ENCODE measurements around the gene CLTC. TPM values are rescaled to one million over a fixed set of nuclear protein-coding genes. Genes with fewer than 3 reads are reported as not detected.

Gene CLTC
- total RNA-seq, 2 donors from 2014 or later = 202 to 206 TPM

DNA sequence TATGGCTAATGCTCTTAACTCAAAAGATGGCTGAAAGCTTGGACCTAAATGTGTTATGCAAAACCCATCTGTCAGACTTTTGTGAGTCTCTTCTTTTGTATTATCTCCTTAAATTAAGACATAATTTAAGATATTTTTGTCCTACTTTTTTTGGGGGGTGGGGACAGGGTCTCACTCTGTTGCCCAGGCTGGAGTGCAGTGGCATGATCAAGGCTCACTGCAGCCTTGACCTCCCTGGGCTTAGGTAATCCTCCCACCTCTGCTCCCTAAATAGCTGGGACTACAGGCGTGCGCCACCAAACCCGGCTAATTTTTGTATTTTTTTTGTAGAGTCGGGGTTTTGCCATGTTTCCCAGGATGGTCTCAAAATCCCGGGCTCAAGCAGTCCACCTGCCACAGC is 7.1 kb downstream of the CLTC start:
- peaks cover 20% of the 10 kb centered on the region for H3K4me1 ChIP-seq (replicated peaks)

DNA sequence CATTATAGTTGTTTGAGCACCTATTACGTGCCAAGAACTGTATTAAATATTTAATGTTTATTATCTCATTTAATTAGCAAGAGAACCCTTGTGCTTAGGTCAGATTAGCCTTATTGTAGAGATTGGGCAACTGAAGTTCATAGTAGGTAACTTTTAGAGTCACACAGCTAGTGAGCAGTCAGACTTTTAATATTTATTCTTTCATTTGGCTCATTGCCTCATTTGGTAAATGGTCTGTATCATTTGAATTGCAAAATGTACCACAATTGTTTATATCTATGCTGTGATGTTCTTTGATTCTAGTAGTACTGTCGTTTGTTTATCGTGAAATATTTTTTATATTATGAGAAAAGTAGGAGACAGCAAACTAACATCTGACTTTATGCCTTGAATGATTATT is 7.6 kb downstream of the CLTC start:
- Histone ChIP-seq H3K4me1 (replicated peaks) (peaks cover 20% of the 10 kb centered on the region), H3K4me3 (no peak overlapping the region), H3K27ac (peak overlapping the region in 1 of 2 donors; percentile 37), H3K27me3 (replicated peaks; ENCODE audit: insufficient read depth) (no peaks in the 10 kb centered on the region), H3K9me3 (no peaks in the 10 kb centered on the region), H3K36me3 (no peaks in the 10 kb centered on the region)
- no peak for DNase-seq (ENCODE audit: low spot score)
- intact Hi-C loops (cut with DNase I) = loop anchor here (10.0 kb wide), 1 partner anchor 62 kb away; the partner anchor contains the start of gene DHX40
- WGBS = 27% methylated on average over 3 of the region's 3 CpGs
- TF ChIP-seq POLR2A (IDR thresholded peaks at IDR 0.05) (no peak), POLR2AphosphoS5 (IDR thresholded peaks at IDR 0.05) (no peak)
- TF ChIP-seq, protein P1, sequence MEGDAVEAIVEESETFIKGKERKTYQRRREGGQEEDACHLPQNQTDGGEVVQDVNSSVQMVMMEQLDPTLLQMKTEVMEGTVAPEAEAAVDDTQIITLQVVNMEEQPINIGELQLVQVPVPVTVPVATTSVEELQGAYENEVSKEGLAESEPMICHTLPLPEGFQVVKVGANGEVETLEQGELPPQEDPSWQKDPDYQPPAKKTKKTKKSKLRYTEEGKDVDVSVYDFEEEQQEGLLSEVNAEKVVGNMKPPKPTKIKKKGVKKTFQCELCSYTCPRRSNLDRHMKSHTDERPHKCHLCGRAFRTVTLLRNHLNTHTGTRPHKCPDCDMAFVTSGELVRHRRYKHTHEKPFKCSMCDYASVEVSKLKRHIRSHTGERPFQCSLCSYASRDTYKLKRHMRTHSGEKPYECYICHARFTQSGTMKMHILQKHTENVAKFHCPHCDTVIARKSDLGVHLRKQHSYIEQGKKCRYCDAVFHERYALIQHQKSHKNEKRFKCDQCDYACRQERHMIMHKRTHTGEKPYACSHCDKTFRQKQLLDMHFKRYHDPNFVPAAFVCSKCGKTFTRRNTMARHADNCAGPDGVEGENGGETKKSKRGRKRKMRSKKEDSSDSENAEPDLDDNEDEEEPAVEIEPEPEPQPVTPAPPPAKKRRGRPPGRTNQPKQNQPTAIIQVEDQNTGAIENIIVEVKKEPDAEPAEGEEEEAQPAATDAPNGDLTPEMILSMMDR (IDR thresholded peaks at IDR 0.05) = no peak

More for the DNA sequence above, 7.1 kb downstream of the CLTC start:
- TF ChIP-seq POLR2AphosphoS5 (IDR thresholded peaks at IDR 0.05) (no peak), POLR2A (IDR thresholded peaks at IDR 0.05) (no peak)
- TF ChIP-seq, protein P1 (IDR thresholded peaks at IDR 0.05) = no peak
- H3K36me3 ChIP-seq = no peaks in the 10 kb centered on the region
- H3K4me3 ChIP-seq = no peak overlapping the region
- H3K27me3 ChIP-seq (replicated peaks; ENCODE audit: insufficient read depth) = no peaks in the 10 kb centered on the region
- no peak overlapping the region for H3K27ac ChIP-seq
- DNase-seq (ENCODE audit: low spot score) = no peak
- H3K9me3 ChIP-seq = no peaks in the 10 kb centered on the region
- intact Hi-C loops (cut with DNase I) = loop anchor here (10.0 kb wide), 1 partner anchor 62 kb away; the partner anchor contains the start of gene DHX40
- WGBS = 83% methylated on average over 5 of the region's 5 CpGs

DNA sequence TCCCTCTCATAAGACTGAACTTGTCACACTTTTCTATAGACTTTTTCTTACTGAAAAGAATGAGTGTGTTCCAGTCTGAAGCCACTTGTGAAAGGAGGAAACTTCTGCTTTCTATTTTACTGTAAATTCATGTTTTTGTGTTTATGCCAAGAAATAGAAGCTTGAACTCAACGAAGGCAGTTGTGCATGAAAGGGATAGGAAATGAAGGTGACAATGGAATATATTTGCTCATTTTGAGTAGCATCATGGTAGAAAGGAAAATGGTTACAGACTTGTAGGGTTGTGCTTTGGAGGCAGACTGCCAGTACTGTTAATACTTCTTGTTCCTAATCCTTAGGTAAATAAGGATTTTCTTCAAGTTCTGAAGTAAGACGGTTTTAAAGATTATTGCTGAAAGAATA is 8.1 kb downstream of the CLTC start:
- Histone ChIP-seq H3K27ac (peak overlapping the region in 1 of 2 donors; percentile 37), H3K9me3 (no peaks in the 10 kb centered on the region), H3K4me1 (replicated peaks) (peaks cover 20% of the 10 kb centered on the region), H3K27me3 (replicated peaks; ENCODE audit: insufficient read depth) (no peaks in the 10 kb centered on the region), H3K36me3 (no peaks in the 10 kb centered on the region), H3K4me3 (no peak overlapping the region)
- WGBS = 5% methylated on average over 2 of the region's 2 CpGs
- DNase-seq (ENCODE audit: low spot score) = peak; percentile 25
- no peak for TF ChIP-seq POLR2AphosphoS5 (IDR thresholded peaks at IDR 0.05)
- TF ChIP-seq, protein P1 (IDR thresholded peaks at IDR 0.05) = no peak
- TF ChIP-seq POLR2A (IDR thresholded peaks at IDR 0.05) = no peak
- intact Hi-C loops (cut with DNase I) = loop anchor here (10.0 kb wide), 1 partner anchor 63 kb away; the partner anchor contains the start of gene DHX40

DNA sequence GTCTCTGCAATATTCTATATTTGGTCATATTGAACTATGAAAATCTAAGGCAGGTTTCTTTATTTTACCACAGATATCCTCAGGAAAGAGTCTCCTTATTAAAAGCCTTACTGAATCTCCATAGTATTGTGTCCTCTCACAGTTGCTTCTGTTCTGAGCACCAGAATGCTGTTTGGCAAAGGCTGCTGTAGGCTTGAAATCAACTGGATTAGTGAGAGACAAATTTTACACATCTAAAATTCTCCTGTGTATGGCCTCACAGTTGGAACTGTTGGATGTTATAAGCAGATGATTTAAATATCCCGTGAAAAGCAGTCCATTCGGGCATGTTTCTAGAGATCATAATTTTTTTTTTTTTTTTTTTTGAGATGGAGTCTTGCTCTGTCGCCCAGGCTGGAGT is 9.5 kb downstream of the CLTC start:
- DNase-seq (ENCODE audit: low spot score) = no peak
- H3K27ac ChIP-seq = no peak overlapping the region
- intact Hi-C loops (cut with DNase I) = loop anchor here (10.0 kb wide), 1 partner anchor 64 kb away; the partner anchor contains the start of gene DHX40
- H3K4me1 ChIP-seq (replicated peaks) = peaks cover 20% of the 10 kb centered on the region
- H3K4me3 ChIP-seq = no peak overlapping the region
- H3K27me3 ChIP-seq (replicated peaks; ENCODE audit: insufficient read depth) = no peaks in the 10 kb centered on the region
- TF ChIP-seq, protein P1 (IDR thresholded peaks at IDR 0.05) = no peak
- TF ChIP-seq POLR2A (IDR thresholded peaks at IDR 0.05) = no peak
- H3K36me3 ChIP-seq = no peaks in the 10 kb centered on the region
- 82% methylated on average over 3 of the region's 3 CpGs for WGBS
- H3K9me3 ChIP-seq = no peaks in the 10 kb centered on the region

DNA sequence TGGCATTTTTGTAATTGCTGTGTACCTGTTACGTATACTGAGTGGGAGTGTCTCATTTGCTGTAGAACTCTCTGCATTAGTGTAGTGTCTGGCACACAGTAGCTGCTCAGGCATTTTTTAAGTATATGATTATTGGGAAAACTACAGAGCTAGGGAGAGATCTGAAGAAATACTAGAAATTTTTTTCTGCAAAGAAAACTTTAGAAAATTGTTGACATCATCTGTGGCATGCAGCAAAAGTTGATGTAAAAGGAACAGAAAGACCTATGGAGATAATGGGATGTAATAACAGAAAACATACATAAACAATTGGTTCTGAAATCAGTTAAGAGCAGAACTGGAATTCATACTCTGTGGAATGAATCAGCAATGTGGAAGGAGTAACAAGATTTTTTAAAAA is 11.6 kb downstream of the CLTC start:
- Histone ChIP-seq H3K36me3 (no peaks in the 10 kb centered on the region), H3K27me3 (replicated peaks; ENCODE audit: insufficient read depth) (no peaks in the 10 kb centered on the region), H3K4me3 (no peak overlapping the region), H3K9me3 (no peaks in the 10 kb centered on the region), H3K4me1 (replicated peaks) (peaks cover 28% of the 10 kb centered on the region), H3K27ac (no peak overlapping the region)
- TF ChIP-seq, protein P1 (IDR thresholded peaks at IDR 0.05) = no peak
- TF ChIP-seq POLR2AphosphoS5 (IDR thresholded peaks at IDR 0.05) = no peak
- no peak for TF ChIP-seq POLR2A (IDR thresholded peaks at IDR 0.05)
- 87% methylated on average over 1 of the region's 1 CpG for WGBS
- no peak for DNase-seq (ENCODE audit: low spot score)
- intact Hi-C loops (cut with DNase I) = no loop called here

Data from prostate gland (tissue), 2 donors.